MCF 10A (cell line): ENCODE results near the gene SCN8A. TPM values are rescaled to one million over a fixed set of nuclear protein-coding genes. Genes with fewer than 3 reads are reported as not detected.

Experiments used
- BruUV-seq: library from RNA; stranded (reverse); fragments of 400-500 nt; replicated peaks from 2 replicates; lab custom pipeline; 2021; lab: Mats Ljungman, UMichigan
- CTCF ChIA-PET: fragments of 300-600 bp; sonication (Branson Sonifier 250); formaldehyde crosslinking; extraction: SDS; loops from one replicate; lab custom pipeline; 2021; ENCODE audit warnings: antibody characterized with exemption, inconsistent platforms; lab: Yijun Ruan, JAX
- POLR2A ChIA-PET: fragments of 300-600, 350-650 bp; sonication (Branson Sonifier 250); formaldehyde crosslinking; extraction: SDS; loops from one replicate; lab custom pipeline; 2020; ENCODE audit warnings: antibody characterized with exemption, inconsistent platforms; lab: Yijun Ruan, JAX
- DNase-seq: peaks from one replicate; pipeline ENCODE4 v3.0.0-alpha.2; 2018; ENCODE audit not compliant: unreplicated experiment
- H3K27ac Mint-ChIP-seq: one replicate; pipeline ENCODE4 v1.8.0; 2022; ENCODE audit warnings: mild to moderate bottlenecking, low read depth, mixed read lengths; ENCODE audit not compliant: unreplicated experiment
- H3K27me3 Mint-ChIP-seq: one replicate; pipeline ENCODE4 v1.8.0; 2022; ENCODE audit warnings: mixed read lengths; ENCODE audit not compliant: insufficient read depth, unreplicated experiment
- H3K36me3 Mint-ChIP-seq: one replicate; pipeline ENCODE4 v1.8.0; 2022; ENCODE audit warnings: mild to moderate bottlenecking, moderate library complexity, mixed read lengths; ENCODE audit not compliant: insufficient read depth, unreplicated experiment
- H3K4me1 Mint-ChIP-seq: one replicate; pipeline ENCODE4 v1.8.0; 2022; ENCODE audit warnings: mixed read lengths; ENCODE audit not compliant: insufficient read depth, unreplicated experiment
- H3K4me3 Mint-ChIP-seq: one replicate; pipeline ENCODE4 v1.8.0; 2022; ENCODE audit warnings: mild to moderate bottlenecking, moderate library complexity, mixed read lengths; ENCODE audit not compliant: unreplicated experiment
- H3K9me3 Mint-ChIP-seq: one replicate; pipeline ENCODE4 v1.8.0; 2022; ENCODE audit warnings: mixed read lengths; ENCODE audit not compliant: unreplicated experiment
- intact Hi-C: fragments of 100-400 bp; cut with micrococcal nuclease; formaldehyde crosslinking; loops from 2 replicates; pipeline ENCODE4 v1.14.1; 2022
- total RNA-seq: library from RNA; stranded (reverse); gene quantifications from 2 replicates; pipeline ENCODE4 v1.2.3, GENCODE V29; 2022
- TF ChIP-seq, protein P1 (sequence below): fragments of 200-600 bp; IDR thresholded peaks from one replicate; pipeline ENCODE4 v1.8.0; 2022; ENCODE audit warnings: antibody characterized with exemption, mild to moderate bottlenecking; ENCODE audit not compliant: unreplicated experiment

SCN8A gene
- total RNA-seq, 1 experiment from 2014 or later: 0.70 TPM

GRCh38 chr12:51763743-51764142 is 172.7 kb downstream of the SCN8A start:
- no peak overlapping the region for H3K27ac Mint-ChIP-seq
- intact Hi-C loops: no loop called here
- no peak overlapping the region for H3K4me3 Mint-ChIP-seq
- TF ChIP-seq, protein P1, sequence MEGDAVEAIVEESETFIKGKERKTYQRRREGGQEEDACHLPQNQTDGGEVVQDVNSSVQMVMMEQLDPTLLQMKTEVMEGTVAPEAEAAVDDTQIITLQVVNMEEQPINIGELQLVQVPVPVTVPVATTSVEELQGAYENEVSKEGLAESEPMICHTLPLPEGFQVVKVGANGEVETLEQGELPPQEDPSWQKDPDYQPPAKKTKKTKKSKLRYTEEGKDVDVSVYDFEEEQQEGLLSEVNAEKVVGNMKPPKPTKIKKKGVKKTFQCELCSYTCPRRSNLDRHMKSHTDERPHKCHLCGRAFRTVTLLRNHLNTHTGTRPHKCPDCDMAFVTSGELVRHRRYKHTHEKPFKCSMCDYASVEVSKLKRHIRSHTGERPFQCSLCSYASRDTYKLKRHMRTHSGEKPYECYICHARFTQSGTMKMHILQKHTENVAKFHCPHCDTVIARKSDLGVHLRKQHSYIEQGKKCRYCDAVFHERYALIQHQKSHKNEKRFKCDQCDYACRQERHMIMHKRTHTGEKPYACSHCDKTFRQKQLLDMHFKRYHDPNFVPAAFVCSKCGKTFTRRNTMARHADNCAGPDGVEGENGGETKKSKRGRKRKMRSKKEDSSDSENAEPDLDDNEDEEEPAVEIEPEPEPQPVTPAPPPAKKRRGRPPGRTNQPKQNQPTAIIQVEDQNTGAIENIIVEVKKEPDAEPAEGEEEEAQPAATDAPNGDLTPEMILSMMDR: no peak
- no peaks in the 10 kb centered on the region for H3K4me1 Mint-ChIP-seq
- H3K27me3 Mint-ChIP-seq: no peaks in the 10 kb centered on the region
- H3K36me3 Mint-ChIP-seq: no peaks in the 10 kb centered on the region
- no peaks in the 10 kb centered on the region for H3K9me3 Mint-ChIP-seq
- CTCF ChIA-PET: no interaction called here
- BruUV-seq: no TSS peak
- POLR2A ChIA-PET: no interaction called here
- no peak for DNase-seq

DNA sequence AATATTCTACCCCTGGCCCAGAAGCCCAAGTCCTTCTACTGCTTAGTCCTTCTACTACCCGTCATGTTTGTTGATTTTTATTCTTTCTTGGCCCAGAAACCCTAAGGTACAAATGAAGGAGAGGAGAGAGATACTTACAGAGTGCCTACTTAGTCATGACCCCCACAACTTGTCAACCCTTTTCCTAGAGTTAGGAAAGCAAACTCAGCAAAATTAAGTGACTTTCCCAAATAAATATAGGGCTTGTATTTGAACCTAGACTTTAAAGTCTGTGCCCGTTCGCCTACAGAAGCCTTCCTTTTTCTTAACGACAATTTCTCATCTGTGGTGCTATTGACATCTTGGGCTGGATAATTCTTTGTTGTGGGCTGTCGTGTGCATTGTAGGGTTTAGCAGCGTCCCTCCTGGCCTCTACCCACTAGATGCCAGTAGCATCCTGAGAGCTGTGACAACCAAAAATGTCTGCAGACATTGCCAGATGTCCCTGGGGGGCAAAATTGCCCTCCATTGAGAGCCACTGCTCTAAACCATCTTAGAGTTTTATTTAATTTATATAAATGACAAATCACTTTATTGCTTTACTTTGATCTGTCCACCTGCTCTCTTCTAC is 175.1 kb downstream of the SCN8A start:
- H3K27me3 Mint-ChIP-seq: no peaks in the 10 kb centered on the region
- POLR2A ChIA-PET: no interaction called here
- no peaks in the 10 kb centered on the region for H3K36me3 Mint-ChIP-seq
- TF ChIP-seq, protein P1: no peak
- H3K9me3 Mint-ChIP-seq: no peaks in the 10 kb centered on the region
- no peak for DNase-seq
- BruUV-seq: no TSS peak
- H3K4me3 Mint-ChIP-seq: no peak overlapping the region
- H3K27ac Mint-ChIP-seq: no peak overlapping the region
- CTCF ChIA-PET: interaction anchor here (0.5 to 0.7 kb wide), 2 partner anchors 114 to 234 kb away, joined by 3 to 7 read pairs; no protein-coding TSS in a partner anchor
- peaks cover 14% of the 10 kb centered on the region for H3K4me1 Mint-ChIP-seq
- intact Hi-C loops: no loop called here

GRCh38 chr12:51771008-51771407 is 180.0 kb downstream of the SCN8A start:
- Mint-ChIP-seq H3K4me3 (no peak overlapping the region), H3K27ac (peak overlapping the region; percentile 16), H3K4me1 (peaks cover 28% of the 10 kb centered on the region), H3K36me3 (no peaks in the 10 kb centered on the region), H3K27me3 (no peaks in the 10 kb centered on the region), H3K9me3 (peaks cover 7% of the 10 kb centered on the region)
- no peak for DNase-seq
- ChIA-PET CTCF (interaction anchor here (0.7 kb wide), 1 partner anchor 53 kb away, joined by 4 read pairs; no protein-coding TSS in a partner anchor), POLR2A (interaction anchor here (0.6 to 0.7 kb wide), 3 partner anchors 11 to 533 kb away, joined by 3 to 4 read pairs (median 3); partner anchors contain the start of gene DAZAP2)
- BruUV-seq: no TSS peak
- intact Hi-C loops: no loop called here
- TF ChIP-seq, protein P1: no peak

GRCh38 chr12:51773145-51773869 is 182.3 kb downstream of the SCN8A start:
- BruUV-seq: no TSS peak
- Mint-ChIP-seq H3K27me3 (no peaks in the 10 kb centered on the region), H3K27ac (peak overlapping the region; percentile 90), H3K4me1 (peaks cover 28% of the 10 kb centered on the region), H3K4me3 (no peak overlapping the region), H3K36me3 (no peaks in the 10 kb centered on the region), H3K9me3 (peaks cover 7% of the 10 kb centered on the region)
- POLR2A ChIA-PET: interaction anchor here (0.8 kb wide), 1 partner anchor 44 kb away, joined by 7 read pairs; no protein-coding TSS in a partner anchor
- CTCF ChIA-PET: interaction anchor here (0.7 kb wide), 1 partner anchor 89 kb away, joined by 6 read pairs; no protein-coding TSS in a partner anchor
- intact Hi-C loops: no loop called here
- TF ChIP-seq, protein P1: no peak
- peak; percentile 88 for DNase-seq
